AG09319 (cell line): ENCODE measurements around the gene SCAI.

Experiments
- DNase-seq: peaks from one replicate; pipeline ENCODE4 v3.0.0-alpha.2; 2010; ENCODE audit warnings: low read depth; ENCODE audit errors: extremely low read depth
- TF ChIP-seq, protein P1 (sequence below): IDR thresholded peaks from 2 replicates; pipeline ENCODE4 v1.5.1; 2011; ENCODE audit warnings: low read depth, mild to moderate bottlenecking, inconsistent platforms, low read length, moderate library complexity

SCAI gene

DNA sequence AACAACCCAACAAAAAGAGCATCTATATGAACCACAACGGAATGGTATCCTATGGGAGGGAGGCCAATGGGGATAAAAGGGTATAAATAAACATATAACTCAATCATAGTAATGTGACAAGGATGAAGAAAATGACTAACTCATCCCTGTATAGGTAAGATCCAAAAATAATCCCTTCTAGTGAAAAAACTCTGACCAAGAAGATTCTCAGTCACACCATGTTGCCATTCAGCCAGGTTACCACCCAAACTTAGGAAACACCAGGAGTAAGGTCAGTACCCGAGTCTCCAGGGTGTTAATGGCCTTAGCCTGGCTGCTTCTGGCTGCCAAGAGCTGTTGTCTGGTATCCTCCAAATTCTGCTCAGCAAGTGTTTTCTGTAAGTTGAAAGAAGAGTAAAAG lies 235.2 kb downstream of the SCAI start:
- no peak for DNase-seq
- TF ChIP-seq, protein P1, sequence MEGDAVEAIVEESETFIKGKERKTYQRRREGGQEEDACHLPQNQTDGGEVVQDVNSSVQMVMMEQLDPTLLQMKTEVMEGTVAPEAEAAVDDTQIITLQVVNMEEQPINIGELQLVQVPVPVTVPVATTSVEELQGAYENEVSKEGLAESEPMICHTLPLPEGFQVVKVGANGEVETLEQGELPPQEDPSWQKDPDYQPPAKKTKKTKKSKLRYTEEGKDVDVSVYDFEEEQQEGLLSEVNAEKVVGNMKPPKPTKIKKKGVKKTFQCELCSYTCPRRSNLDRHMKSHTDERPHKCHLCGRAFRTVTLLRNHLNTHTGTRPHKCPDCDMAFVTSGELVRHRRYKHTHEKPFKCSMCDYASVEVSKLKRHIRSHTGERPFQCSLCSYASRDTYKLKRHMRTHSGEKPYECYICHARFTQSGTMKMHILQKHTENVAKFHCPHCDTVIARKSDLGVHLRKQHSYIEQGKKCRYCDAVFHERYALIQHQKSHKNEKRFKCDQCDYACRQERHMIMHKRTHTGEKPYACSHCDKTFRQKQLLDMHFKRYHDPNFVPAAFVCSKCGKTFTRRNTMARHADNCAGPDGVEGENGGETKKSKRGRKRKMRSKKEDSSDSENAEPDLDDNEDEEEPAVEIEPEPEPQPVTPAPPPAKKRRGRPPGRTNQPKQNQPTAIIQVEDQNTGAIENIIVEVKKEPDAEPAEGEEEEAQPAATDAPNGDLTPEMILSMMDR, result no peak

DNA sequence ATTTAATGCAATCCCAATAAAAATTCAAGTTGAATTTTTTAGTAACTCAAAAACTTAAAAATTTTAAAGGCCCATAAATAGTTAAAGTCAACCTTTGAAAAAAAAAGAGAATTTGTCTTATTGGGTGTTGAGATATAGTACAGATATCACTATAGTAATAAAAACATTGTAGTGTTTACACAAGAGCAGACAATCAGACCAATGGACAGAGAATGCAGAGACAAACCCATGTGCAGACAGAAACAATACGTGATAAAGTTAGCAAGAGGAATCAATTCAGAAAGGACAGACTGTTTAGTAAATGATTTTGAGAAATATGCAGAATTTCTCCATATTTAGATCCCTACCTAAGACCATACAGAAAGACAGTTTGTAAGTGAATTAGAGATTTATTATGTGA lies 236.4 kb downstream of the SCAI start:
- DNase-seq, result no peak
- TF ChIP-seq, protein P1, result no peak

DNA sequence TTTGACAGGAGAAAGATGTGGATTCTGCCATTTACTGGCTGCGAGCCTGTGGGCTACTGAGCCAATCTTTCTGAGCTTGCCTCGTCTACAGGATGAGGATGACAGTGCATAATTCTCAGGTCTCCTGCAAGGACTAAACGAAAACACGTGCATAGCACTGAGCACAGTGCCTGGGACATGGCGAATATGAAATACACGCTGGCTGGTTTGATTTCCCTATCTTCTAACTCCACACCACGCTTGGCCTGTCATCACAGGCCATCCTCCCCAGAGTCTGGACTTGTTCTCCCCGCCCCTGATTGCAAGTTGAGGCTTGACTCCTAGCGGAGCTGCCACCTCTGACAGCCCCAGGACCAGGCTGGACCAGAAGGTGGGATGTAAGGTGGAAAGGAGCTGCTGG lies 243.5 kb downstream of the SCAI start:
- TF ChIP-seq, protein P1, result no peak
- DNase-seq, result no peak

DNA sequence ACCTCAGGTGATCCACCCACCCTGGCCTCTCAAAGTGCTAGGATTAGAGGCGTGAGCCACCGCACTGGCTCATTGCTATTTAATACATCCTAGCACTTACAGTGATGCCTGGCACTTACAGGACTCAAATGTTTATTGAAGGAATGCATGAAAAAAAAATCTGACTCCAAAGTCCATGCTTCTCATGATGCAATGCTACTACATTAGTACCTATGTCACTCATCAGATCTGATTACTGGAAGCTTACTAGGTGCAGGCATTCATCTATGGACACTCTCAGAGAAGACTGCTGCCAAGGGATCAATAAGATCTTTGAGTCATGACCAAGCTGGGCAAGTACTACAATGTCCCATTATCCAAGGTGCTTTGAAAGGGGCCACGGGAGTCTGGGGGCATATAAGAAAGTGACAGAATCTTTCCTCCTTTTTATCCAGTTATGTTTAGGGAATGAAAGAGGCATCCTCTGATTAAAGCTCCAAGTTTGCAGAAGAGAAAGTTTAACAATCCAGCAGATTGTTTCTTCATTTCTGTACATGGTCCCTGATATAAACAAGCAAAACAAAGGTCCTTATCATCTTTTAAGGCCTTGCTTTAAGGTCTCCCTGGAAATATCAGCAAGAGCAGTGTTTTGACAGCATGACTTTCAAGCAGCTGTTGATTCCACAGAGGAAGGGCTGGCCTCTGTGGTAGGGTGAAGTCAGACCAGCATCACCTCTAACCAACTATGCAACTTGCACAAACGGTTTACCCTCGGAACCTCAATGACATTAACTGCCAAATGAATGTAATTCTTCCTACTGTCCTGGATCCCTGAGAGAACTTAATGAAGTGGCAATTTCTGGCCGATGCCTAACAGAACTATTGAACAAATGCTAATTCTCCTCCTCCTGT lies 245.5 kb downstream of the SCAI start:
- no peak for DNase-seq
- TF ChIP-seq, protein P1, result no peak

DNA sequence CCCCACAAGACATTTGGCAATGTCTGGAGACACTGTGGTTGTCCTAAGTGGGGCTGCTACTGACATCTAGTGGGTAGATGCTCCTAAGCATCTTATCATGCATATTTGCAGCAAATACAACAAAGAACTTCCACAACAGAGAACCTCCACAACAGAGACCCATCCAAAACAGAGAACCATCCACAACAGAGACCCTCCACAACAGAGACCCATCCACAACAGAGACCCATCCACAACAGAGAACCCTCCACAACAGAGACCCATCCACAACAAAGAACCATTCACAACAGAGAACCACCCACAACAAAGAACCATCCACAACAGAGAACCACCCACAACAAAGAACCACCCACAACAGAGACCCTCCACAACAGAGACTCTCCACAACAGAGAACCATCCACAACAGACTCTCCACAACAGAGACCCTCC lies 248.6 kb downstream of the SCAI start:
- TF ChIP-seq, protein P1, result peak; percentile 55
- DNase-seq, result no peak

DNA sequence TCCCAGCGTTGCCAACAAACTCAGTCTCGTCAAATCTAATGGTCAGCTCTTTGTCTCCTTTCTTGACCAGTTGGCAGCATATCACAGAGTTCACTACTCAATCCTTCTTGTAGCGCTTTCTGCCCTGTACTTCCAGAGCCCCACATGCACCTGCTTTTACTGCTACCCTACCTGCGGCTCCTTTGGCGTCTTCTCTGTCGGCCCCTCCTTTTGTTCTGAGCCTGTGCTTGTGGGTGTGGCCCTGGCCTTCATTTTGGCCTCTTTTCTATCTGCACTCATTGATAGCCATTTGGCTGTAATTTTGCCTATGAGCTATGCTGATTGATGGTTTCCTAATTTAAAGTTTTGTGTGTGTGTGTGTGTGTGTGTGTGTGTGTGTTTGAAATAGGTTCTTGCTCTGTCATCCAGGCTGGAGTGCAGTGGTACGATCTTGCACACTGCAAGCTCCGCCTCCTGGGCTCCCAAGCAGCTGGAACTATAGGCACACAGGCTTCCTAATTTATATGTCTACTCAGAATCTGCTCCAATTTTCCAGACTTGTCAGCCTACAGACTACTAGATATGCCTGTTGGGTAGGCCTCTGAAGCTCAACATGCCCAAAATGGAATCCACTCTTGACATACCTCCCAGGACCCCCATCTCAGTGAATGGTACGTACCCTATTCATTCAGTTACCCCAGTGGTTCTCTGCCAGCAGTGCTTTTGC lies 249.1 kb downstream of the SCAI start:
- DNase-seq, result no peak

More for the DNA sequence above, 249.1 kb downstream of the SCAI start:
- TF ChIP-seq, protein P1, result no peak
